IPS-NIHi11 (cell line): Measurements from ENCODE around the gene CPEB1.
A peak's percentile ranks its signal among the peaks of the same experiment; 100 is the strongest.

ENCODE experiments used
- DNase-seq: peaks from one replicate; pipeline ENCODE4 v3.0.0; 2012; ENCODE audit warnings: mixed read lengths, low spot score

The CPEB1 gene

DNA sequence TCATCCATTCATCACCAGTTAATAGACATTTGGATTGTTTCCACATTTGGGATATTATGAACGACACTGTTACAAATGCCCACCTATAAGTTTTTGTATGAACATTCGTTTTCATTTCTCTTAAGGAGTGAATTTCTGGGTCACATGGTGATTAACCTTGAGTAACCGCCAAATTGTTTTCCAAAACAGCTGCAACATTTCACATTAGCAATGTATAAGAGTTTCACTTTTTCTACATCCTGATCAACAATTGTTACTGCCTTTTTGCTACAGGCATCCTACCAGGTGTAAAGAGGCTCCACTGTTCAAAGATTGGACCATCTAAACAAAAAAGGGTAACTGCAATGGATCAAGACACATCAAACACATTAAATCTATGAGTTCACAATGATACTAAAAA is 52.0 kb downstream of the CPEB1 start:
- DNase-seq, result no peak

DNA sequence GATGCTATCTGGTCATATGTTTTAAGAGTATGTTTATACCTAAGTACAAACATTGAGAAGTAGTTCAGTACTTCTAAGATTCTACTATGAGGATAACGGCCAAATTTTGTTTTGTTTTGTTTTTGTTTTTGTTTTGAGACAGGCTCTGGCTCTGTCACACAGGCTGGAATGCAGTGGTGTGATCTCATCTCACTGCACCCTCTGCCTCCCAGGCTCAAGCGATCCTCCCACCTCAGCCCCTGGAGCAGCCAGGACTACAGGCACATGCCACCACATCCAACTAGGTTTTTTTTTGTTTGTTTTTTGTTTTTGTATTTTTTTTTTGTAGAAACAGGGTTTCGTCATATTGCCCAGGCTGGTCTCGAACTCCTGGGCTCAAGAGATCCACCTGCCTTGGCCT is 59.4 kb downstream of the CPEB1 start:
- DNase-seq, result no peak

DNA sequence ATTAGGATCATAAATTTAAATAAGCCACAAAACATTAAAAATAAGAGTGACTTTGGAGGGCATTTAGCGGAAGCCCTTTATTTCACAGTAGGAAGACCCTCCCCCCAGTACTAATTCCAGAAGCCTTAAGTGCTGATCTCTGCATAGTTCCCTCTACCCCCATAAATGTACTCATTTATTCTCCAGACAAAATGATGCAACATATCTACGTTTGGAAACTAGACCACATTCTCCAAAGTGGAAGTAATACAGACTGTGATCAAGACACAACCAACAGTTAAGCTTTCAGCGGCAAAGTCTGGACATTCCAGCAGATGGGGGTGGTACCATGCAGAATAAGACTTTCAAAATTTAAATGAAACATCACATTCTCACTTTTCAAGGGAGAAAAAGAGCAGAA is 62.1 kb downstream of the CPEB1 start:
- no peak for DNase-seq

DNA sequence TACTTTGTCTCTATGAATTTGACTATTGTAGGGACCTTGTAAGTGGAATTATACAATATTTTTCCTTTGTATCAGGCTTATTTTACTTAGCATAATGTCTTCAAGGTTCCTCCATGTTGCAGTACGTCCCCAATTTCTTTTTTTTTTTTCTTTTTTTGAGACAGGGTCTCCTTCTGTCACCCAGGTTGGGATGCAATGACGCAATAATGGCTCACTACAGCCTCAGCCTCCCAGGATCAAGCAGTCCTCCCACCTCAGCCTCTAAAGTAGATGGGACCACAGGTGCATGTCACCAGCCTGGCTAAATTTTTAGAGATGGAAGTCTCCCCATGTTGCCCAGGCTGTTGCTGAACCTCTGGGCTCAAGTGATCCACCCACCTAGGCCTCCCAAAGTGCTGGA is 66.5 kb downstream of the CPEB1 start:
- DNase-seq, result no peak

DNA sequence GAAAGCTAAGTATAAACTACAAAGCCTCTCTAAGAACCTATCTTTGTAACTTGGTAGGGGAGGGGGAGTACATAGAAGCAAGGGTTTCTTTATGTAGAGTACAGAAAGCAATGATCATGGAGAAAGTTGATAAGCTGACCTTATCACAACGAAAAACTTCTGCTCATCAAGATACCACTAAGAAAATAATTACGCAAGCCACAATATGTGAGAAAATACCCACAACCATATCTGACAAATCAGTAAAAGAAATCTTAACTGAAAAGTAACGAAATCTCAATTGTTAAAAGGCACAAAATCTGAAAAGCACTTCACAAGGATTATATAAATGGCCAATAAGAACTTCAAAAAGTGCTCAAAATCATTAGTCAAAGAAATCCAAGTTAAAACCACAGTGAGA is 71.8 kb downstream of the CPEB1 start:
- no peak for DNase-seq

DNA sequence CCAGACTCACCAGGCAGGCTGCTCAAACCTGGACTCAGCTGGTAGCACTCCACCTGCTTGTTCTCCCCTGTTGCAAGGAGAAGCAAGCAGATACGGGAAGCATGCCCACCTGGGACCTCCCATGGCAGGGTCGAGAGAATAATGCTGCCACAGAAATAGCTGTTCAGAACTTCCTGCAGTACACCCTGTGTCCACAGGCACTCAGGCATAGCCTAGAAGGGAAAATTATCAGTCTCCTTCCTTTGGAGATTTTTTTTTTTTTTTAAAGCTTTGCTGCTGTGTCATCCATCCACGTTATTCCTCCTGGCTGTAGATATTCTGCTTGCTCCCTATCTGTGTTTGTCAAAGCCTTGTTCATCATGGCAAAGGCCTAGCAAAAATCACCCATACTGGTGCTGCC is 74.2 kb downstream of the CPEB1 start:
- no peak for DNase-seq

DNA sequence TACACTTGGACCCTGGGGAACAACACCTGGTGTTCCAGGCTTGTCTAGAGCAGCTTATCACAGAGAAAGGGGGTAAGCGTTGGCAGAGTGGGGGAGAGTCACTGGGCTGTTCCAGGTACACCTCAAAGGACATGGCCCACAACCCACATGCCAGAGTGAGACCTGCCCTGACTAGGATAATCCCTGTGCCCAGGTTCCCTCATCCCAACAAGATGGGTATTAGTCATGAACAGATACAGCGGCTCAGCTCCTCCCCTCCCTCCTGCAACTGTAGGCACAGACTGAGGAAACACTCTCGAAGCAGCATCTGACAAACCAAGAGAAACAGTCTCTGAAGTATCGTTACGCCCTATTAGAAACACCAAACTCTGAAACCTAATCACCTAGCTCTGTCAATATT is 74.9 kb downstream of the CPEB1 start:
- no peak for DNase-seq

DNA sequence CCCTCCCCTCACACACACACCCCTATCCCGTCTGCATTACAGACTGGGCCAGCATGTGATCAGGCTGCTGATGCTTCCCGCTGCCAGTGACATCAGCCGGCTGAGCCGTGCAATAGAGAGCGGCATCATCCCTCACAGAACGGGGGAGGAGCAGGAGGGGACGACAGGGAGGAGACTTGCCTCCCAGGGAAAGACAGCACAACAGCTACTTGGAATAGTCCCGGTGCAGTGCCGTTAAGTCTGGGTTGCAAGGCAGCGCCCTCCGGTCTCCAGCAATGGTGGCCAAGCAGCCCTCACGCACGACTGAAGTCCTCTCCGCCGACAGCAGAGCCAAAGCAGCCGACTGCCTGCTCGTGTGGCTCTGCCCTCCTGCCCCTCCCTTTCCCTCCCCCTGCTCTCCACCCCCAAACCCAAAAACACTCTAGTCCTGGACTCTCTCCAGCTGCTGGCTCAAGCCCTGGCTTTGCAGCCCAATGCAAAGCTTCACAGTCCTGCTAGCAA is 75.4 kb downstream of the CPEB1 start:
- peak; percentile 63 for DNase-seq

DNA sequence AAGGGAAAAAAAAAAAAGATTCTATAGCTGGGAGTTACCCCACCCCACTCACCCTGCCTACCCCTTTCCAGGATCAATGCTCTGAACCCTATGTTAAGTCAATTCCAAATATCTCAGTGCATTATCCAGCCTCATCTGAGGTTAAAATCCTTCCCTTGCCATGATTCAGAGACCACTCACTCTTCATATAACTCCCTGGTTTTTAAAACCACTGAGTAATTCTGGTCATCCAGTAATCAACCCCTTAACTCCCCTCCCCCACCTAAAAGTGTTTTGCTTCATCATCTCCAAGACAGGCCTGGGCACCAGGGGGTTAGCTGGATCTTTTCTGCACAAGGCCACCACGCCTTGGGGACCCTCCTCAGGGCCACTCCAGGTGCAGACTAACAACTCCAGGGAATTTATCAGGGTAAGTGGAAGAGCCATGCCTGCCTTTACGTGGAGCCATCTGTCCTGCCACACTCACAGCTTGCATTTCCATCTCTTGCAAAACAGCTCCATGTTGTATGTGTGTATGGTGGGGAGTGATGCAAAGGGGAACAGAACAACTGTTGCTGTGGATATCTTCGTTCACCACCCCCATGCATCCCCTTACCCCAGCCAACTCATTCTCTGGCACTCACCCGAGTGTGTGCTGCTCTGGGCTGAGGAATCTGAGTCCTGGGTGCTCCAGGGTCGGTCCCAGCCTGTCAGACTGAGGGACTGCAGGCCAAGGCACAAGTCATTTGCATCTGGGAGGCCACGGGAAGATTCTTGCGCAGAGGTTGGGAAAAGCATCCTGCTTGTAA is 76.2 kb downstream of the CPEB1 start:
- DNase-seq, result no peak

DNA sequence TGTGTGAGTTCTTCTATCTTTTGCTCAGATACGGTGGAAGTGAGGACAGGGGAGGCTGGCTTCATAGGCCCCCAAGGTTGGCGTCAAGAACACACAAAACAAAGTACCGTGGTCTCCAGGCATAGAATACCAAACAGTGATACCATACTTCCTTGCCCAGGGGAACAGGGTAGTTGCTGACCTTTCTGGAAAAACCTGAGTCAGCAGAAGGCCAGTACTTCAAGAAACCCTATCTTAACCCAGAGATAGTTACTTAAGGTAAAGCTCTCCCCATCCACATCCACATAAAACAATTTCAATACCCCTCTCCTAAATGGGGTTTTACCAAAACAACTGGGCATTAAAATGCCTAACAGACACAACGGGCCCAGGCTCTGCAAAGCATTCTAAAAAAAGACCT is 77.3 kb downstream of the CPEB1 start:
- DNase-seq, result no peak

DNA sequence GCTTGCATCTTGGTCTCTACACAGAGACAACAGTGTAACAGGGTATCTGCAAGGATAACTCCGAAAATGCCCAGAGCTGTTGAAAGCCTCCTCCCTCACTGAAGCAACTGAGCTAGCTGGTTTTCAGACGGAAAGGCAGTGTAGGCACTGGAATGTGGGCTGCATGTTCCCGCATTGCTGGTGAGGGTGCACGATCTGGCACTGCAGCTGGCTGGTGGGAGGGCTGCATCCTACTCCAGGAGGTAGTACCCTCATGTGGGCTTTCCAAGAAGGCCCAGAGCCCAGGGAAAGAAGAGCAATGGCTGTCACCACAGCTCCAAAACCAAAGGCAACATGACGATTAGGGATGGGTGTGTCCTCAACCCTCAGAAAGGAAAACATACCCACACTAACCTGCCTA is 78.2 kb downstream of the CPEB1 start:
- no peak for DNase-seq

DNA sequence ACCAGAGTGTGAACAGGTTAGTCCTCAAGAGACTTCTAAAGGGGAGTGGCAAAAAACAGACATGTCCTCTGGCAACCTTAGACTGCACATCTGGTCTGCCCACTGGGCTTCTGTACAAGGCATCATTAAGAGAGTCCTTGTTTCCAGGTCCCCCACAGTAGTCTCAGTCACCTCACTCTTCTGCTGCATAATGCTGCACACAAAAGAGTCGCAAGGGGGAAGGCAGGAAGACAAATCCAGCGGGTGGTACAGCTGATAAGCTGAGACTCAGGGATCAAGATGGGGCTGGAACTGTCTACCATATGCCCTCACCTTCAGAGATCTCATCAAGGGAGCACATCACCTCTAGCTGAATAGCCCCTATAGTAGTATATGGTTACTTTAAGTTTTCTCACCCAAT is 79.5 kb downstream of the CPEB1 start:
- no peak for DNase-seq

DNA sequence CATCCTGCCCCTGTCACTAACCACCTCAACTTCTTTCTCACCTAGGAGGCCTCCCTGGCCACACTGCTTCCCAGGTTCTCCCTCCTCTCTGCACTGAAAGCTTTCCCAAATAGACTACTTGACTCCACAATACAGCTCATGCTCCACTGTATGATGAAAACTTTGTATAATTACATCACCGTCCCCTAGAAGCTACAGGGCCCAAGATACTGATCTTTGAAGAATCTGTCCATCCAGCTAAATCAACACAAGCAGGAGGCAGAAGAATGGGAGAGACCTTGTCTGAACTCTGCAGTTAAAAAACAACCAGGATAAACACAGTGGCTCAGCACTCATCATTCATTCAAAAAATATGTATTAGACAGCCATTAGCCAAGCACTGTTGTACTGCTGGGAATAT is 80.5 kb downstream of the CPEB1 start:
- DNase-seq, result no peak

DNA sequence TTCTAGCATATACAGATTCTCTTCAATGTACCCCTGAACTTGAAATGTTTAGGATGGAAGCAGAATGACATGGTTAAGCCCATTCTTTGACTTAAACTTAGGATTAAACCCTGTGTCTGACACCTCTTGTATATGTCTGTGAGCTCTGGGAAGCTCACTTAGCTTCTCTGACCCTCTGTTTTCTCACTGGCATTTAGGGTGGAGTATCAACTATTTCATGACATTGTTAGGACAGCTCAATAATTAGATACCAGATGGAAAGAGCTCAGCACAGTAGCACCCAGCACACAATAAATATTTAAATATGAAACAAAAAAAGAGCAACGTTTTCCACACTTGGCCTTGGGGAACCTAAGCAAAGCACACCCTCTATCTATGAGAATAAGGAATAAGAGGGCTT is 88.7 kb downstream of the CPEB1 start:
- DNase-seq, result no peak

DNA sequence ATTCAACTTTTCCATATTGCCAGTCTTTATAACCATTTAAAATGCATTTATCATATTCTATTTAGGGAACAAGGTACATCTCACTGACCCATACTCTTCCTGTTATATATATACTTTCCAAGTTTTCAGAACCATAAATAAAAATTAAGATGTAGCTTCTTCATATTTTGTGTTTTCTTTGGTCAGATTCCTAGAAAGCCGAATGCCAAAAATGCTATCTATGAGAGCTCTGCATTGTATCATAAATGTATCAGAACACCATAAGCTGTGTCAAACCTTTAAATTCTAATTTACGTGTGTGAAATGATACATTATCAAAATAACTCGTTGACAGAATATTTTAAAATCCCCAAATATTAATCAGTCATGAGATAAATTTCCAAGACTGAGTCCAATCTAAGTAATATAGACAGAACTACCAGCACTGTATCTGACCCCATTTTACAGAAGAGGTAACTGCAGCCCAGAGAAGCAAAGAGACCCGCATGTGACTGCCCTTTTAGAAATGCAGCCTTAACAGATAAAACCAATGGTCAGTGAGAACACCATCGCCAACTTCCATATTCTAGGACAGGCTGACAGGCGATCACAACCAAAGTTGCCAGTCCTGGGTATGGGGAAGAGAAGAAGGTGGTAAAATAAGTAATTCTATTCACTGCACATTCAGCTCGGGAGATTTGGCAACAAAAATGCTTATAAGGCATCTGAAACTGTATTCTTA is 90.7 kb downstream of the CPEB1 start:
- no peak for DNase-seq

DNA sequence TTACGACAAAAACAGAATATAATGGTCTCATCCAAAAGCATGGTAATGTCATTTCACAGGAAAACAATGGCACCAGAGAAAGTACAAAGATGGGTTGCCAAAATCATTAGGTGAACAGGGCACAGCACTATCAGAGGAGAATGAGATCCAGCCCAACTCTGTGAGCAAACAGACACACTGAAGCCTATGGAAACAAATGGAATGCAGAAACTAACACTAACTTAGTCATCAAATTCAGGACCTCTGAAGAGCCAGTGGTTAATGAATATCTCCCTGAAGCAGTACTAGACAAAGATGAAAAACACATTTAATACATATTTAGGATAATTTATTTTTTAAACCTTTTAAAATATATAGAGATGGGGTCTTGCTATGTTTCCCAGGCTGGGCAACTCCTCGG is 92.3 kb downstream of the CPEB1 start:
- no peak for DNase-seq

DNA sequence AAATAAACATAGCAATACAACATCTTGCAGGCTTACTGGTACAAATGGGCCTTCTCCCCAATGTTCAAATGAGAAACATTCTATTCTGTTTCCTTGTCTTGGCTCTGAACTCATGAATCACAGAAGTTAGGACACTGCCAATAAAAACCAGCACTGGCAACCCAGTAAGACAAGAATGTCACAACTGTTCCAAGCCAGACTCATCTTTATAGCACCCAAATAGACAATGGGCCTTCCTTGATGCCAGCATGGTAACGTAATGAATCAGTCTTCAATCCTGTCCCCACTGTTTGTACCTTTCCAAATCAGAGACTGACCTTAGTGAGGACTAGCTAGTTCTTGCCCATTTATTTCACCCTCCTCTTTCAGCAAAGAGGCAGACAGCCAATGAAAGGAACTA is 92.8 kb downstream of the CPEB1 start:
- DNase-seq, result no peak

DNA sequence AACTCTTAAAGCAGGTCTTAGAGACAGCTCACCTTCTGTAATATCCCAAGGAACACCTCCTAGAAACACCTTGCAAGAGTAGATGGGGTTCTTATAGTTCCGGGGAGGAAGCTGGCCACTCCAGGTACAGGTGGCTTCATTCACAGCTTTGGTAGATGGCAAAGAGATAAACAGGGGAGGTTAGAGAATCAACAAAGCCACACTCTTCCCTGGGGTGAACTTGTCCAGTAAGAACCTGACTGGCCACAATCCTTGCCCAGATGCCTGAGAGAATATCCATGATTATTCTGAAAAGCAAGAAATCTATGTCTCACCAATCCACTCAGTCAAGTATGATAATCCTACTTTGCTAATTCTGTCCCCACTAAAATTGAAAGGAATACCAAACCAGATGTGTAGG is 93.3 kb downstream of the CPEB1 start:
- DNase-seq, result no peak

DNA sequence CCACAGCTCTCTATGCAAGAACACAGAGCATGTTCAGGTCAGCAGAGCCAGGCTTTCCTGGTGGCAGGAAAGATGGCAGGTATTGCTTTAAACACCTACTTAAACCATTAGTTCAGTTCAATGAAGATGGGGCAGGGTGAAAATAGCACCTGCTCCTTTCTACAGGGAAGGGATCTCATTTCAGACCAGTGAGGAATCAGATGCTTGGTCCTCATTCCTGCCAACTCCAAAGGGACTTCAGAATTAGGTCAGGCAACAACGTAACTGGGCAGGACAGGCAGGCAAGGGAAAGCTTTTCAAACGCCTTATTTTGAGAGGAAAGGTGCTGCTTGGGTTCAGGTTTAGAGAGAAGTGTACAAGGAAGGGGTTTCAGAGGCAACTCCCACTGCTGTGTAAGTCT is 94.3 kb downstream of the CPEB1 start:
- DNase-seq, result no peak

DNA sequence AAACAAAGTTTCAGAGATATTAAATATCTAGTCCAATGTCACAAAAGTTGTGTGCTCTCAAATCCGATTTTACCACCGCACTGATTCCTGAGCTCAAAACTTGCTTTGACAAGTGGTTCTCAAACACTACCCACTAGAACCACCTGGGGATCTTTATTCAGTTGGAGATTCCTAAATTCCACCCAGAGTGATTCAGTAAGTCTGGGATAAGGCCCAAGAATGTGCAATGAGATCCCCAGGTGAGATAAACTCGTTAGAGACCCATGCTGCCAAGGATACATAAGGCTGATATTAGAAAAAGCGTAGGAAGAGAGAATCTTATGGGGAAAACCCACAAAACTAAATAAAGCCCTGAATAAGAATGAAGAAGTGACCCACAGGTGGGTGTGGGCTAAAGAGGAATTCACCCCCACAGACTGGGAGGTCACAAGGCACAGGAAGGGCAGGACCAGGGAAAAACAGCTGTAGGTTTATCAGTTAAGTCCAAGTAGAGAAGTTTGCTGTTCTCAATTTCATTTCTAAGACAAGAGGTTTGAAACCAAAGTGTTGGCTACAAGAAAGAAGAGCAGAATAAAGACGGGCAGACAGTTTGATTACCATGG is 95.4 kb downstream of the CPEB1 start:
- no peak for DNase-seq

DNA sequence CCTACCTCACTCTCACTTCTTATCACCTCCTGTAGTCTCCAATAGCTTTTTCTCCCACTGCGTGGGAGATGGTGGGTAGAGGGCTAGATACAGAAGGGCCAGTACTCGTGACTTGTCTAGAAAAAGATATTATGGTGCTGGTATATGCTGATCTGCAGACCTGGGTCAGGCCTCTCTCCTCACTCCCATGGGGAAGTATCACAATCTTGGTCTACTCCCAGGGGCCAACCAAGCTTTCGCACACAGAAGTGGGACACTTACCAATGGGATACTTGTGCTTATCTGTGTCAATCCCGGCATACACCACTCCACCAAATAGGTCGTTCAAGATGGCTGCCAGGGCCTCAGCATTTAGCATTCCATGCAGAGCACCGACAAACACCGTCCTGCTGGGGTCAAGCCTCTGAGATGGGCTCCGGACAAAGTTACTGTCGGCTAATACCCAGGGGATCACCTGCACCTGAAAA is 97.9 kb downstream of the CPEB1 start:
- DNase-seq, result no peak

DNA sequence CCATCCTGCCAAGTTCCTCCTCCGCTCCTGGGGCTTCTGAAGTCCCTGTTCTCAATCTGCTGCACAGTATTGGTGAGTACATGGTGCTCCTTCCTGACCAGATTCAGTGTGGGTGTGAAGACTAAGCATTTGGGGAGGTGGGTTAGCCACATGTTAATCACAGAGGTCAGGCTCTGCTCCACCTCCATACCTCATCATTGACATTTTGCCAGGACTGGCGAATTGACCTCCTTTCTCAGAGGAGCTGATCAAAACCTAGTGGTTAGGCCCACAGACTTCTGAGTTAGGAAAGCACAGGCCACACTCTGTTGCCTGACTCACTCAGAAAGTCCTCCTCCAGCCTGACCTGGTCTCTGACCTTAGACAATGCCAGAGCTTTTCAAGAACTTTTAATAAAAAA is 98.5 kb downstream of the CPEB1 start:
- DNase-seq, result no peak

DNA sequence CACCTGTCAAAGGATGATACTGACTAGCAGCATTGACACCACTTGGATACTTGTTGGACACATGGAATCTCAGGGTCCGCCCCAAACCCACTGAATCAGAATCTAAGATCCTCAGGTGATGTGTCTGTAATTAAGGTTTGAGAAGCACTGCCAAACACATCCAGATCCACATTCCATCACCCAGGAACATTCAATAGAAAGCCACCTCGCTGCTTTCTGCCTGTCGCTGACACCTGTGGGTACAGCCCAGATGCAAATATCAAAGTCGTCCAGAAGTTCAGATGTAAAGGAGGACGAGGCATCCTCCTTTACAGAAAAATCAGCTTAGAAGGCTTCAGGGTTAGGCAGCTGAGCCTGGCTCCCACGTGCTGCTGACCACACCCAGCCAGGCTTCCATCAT is 101.7 kb downstream of the CPEB1 start:
- no peak for DNase-seq
